WTC11 (cell line): Measurements from ENCODE around the gene SOWAHA.

Source experiments
- KAT7 ChIP-seq: sonication (generic); formaldehyde crosslinking; IDR thresholded peaks from 2 replicates; pipeline ENCODE4 v1.8.1; 2023; ENCODE audit warnings: missing genetic modification reagents, mild to moderate bottlenecking, borderline replicate concordance
- ZNF121 ChIP-seq: sonication (generic); formaldehyde crosslinking; IDR thresholded peaks from 2 replicates; pipeline ENCODE4 v1.8.0; 2023; ENCODE audit warnings: missing genetic modification reagents
- ZNF512 ChIP-seq: sonication (generic); formaldehyde crosslinking; IDR thresholded peaks from 2 replicates; pipeline ENCODE4 v1.8.1; 2022; ENCODE audit warnings: missing genetic modification reagents, borderline replicate concordance

GRCh38 chr5:132850066-132850465 lies 37.0 kb downstream of the SOWAHA start:
- no peak for TF ChIP-seq ZNF512 (CRISPR knock-in tag)
- no peak for TF ChIP-seq ZNF121 (CRISPR knock-in tag)
- TF ChIP-seq KAT7 (CRISPR knock-in tag): no peak
